OCI-M2 (cell line): ENCODE data around the gene CEP112.
"Not testable (repeated sequence)": the region's sequence is repeated elsewhere in the genome, so short reads cannot be mapped to it uniquely, and the experiment has no call there.

Experiments used
- DNase-seq: peaks from one replicate; lab custom pipeline; 2025; ENCODE audit not compliant: unreplicated experiment; lab: John Stamatoyannopoulos, UW

The CEP112 gene

DNA sequence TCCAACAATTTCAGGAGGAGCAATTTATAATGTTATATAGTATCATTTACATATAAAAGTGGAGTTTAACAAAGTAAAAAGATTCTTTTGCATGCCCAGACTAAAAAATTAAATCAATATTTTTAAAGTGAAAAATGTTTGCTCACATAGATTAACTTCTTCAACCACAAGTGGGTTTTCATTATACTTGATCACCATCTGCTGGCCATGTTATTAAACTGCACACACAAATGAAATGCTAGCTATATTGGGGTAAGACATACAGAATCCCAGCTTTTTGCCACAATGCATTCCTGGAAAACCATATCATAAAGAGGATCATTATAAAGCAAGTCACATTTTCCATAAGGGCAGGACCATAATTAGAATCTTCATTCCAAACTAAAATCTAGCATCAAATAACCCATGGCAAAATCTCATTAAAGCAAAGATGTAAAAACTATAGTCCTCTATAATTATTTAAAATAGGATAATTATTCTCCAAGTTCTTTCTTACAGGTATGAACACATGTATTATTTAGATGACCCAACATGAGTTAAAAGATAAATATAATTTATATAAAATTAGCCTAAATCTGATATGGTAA is 26.3 kb downstream of the CEP112 start:
- no peak for DNase-seq

DNA sequence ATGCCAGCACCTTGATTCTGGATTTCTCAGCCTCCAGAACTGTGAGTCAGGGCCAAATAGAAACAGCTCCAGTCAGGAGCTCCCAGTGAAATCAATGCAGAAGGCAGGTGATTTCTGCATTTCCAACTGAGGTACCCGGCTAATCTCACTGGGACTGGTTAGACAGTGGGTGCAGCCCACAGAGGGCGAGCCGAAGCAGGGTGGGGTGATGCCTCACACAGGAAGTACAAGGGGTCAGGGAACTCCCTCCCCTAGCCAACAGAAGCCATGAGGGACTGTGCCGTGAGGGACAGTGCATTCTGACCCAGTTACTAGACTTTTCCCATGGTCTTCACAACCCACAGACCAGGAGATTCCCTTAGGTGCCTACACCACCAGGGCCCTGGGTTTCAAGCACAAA is 36.9 kb downstream of the CEP112 start:
- DNase-seq: not testable (repeated sequence)

GRCh38 chr17:66152756-66153155 is 39.2 kb downstream of the CEP112 start:
- no peak for DNase-seq

DNA sequence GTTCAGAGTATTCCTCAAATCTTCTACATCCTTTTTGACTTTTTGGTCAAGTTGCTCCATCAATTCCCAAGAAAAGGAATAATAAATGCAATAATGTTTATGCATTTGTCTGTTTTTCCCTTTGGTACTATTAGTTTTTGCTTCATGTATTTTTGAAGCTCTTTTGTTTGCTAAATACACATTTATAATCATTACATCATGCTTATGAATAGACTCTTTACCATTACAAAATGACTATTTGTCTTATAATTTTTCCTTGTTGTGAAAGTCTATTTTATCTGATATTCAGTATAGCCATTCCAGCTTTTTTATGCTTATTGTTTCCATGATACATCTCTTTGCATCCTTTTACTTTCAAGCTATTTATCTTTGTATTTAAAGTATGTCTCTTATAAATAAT is 41.2 kb downstream of the CEP112 start:
- DNase-seq: no peak

DNA sequence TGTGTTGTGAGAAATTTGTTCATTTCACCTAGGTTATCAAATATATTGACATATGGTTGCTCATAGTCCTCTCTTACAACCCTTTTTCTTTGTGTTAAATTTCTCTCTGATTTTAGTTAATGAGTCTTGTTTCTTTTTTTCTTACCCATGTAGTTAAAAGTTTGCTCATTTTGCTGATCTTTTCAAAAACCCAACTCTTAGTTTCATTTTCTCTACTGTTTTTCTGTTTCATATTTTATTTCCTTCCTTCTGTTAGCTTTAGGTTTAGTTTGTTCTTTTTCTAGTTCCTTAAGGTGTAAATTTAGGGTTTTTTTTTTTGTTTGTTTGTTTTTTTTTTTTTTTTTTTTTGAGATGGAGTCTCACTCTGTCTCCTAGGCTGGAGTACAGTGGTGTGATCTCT is 42.4 kb downstream of the CEP112 start:
- no peak for DNase-seq

GRCh38 chr17:66146394-66146793 is 45.5 kb downstream of the CEP112 start:
- DNase-seq: no peak

DNA sequence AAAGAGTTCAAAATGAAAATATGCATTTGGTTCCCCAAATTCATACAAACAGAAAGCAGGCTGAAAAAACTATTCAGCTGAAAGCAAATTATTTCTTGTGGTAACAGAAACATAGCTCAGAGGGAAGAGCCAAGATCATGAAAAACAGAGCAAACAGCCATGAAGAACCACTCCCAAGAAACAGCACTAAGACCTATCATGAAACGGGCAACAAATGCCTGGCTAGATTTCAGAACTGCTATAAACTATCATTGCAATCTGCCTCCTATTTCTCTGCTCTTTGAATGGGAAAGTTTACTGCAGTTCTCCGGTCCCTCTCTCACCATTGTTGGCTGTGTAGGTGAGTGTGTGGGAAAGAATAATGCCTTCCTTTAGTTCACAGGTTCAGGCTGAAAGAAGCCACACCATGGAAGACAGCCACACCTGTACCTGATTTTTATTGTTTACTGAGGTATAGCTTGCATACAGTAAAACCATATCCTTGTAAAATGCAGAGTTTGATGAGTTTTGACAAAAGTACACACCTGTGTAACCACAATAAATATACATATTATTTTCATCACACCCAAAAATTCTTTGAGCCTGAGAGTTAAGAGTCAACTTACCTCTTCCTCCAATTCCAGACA is 48.2 kb downstream of the CEP112 start:
- no peak for DNase-seq

- no peak for DNase-seq
Measured at GRCh38 chr17:66142428-66142827, 49.5 kb downstream of the CEP112 start.

GRCh38 chr17:66138120-66138519 is 53.8 kb downstream of the CEP112 start:
- DNase-seq: no peak

DNA sequence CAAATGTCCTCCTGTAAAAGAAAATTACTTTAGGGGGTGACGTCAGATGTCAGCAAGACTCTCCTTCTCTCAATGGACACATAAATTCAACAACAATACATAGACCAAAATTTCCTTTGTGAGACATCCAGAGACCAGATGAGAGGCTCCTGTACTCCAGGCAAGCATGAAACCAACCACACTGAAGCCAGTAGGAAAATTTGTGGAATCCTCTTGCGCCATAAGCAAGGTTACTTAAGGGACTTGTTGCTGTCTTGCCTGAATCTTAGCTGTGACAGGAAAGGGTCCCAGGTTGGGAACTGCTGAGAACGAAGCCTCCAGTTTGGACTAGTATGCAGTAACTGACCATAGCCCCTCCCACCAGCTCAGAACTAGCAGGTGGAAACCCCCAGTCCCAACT is 56.0 kb downstream of the CEP112 start:
- no peak for DNase-seq

DNA sequence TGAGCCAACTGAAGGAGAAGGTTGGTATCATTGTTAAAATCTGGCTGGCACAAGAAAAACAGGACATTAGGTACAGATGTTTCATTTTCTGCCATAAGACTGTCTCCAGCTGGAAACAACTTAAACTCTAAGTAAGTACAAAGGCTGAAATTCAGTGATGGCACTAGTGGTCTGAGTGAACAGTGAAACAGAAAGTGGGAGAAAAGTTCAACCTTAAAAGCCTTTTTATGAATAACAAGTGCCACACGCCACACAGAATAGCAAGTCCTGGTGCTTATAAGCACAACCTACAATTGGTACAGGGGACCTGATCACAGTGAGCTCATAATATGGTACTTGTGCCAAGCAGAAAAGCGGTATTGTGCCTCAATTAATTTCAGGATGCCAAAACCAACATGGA is 56.7 kb downstream of the CEP112 start:
- DNase-seq: no peak

DNA sequence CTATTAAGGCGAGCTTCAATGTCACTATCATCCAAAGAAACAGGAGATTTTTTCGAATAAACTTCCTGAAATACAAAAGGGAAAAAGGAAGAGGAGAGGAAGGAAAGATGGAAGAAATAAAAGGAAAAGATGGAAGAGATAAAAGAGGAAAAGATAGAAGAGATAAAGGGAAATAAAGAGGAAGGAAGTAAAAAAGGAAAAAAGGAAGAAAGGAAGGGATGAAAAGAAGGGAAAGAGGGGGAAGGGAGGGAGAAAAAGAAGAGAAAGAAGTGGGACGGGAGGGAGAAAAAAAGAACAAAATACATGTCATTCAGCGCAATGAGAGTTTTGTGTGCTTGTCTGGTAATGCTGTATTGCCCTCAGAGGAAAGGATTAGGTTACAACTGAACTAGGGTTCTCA is 62.2 kb downstream of the CEP112 start:
- DNase-seq: no peak

DNA sequence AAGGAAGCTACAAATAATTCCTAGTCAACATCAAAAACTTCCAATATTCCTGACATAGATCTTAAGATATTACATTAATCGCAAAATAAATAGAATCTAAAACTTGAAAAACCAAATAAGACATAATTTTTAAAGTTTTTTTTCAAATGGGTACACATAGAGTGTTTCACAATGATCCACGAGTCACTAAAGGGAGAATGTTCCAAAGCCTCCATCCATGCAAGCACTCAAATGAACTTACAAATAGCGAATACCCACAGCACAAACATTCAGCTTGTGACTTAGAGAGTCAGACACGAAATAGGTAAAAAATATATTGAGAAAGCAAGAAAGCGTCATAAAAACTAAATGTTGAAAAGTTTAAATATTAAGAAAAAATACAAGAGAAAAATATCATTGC is 65.7 kb downstream of the CEP112 start:
- no peak for DNase-seq

DNA sequence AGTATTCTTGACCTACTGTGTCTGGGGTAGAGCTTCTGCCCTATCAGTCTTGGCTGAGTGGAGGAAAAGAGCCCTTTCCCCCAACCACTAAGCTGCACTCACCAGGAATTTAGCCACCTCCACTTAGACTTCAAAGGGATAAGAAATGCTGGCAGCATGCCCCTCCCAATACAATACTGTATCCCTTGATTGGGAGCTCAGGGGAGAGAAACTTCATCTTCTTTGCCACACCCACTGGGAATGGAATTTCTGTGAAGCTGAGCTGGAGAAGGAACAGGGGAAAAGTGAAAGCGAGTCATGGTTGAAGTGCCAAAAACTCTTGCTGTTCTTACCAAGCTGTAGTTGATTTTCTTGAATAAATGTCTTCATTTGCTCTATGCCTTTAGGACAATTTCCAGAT is 68.8 kb downstream of the CEP112 start:
- no peak for DNase-seq

DNA sequence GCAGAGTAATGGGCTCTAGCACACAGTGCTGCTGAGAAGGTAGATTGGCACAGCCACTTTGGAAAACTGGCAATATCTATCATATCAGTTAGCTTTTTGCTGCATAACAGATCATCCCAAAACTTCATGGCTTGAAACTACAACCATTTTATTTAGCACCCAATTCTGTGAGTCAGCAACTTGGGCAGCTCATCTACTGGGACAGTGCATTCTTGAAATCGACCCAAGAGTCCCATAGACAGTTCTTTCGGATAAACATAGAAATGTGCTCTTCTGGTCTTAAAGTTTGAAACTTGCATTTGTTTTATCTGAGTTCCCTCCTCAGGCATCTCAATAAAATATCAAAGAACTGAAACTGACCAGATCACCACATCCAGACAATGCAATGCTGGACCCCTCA is 76.7 kb downstream of the CEP112 start:
- no peak for DNase-seq

DNA sequence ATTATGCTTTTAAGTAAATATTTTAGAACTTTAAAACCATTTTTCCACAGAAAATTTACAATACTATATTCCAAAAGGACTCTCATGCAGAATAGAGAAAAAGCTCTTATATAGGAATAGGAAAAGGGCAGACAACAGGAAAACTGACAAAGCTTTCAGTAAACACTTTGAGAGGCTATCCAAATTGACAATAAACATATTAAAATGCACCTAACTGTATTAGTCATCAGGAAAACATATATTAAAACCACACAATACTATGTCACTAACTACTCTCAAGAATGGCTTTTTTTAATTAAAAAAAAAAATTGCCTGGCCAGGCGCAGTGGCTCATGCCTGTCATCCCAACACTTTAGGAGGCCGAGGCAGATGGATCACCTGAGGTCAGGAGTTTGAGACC is 77.3 kb downstream of the CEP112 start:
- DNase-seq: no peak

- no peak for DNase-seq
Measured at GRCh38 chr17:66107731-66108130, 84.2 kb downstream of the CEP112 start.

GRCh38 chr17:66098040-66098439 is 93.9 kb downstream of the CEP112 start:
- no peak for DNase-seq

- no peak for DNase-seq
Measured at GRCh38 chr17:66094727-66095126, 97.2 kb downstream of the CEP112 start.

DNA sequence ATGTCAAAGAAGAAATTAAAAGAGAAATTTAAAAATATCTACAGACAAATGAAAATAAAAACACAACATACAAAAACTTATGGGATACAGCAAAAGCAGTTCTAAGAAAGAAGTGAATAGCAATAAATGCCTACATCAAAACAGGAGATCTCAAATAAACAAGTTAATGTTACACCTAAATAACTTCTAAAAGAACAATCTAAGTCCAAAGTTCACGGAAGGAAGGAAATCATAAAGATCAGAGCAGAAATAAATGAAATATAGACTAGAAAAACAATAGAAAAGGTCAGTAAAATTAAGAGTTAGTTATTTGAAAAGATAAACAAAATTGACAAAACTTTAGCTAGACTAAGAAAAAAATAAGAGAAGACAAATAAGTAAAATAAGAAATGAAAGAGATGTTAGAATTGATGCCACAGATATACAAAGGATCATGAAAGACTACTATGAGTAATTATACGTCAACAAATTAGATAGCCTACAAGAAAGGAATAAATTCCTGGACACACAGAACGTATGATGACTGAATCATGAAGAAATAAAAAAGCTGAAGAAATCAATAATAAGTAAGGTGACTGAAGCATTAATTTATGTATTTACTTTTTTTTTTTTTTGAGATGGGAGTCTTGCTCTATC is 100.4 kb downstream of the CEP112 start:
- DNase-seq: no peak

GRCh38 chr17:66089764-66090163 is 102.2 kb downstream of the CEP112 start:
- no peak for DNase-seq

GRCh38 chr17:66088173-66088572 is 103.8 kb downstream of the CEP112 start:
- DNase-seq: no peak

DNA sequence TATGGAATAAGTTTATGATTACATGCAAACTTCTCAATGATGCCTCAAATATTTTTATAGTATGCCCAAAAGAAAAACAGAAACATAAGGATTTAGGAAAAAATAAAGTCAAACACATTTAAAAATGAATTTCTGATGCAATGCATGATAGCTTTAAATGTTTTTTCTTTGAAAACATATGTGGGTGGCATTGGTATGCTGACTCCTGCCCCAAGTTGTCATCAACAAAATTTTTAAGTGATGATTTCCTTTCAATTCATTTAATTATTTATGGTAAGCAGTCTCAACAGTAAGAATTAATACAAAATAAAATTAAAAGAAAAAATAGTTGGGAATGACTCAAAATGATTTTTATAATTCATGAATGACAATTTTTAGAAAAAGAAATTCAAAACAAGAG is 104.9 kb downstream of the CEP112 start:
- DNase-seq: no peak
